Liver (tissue), 3 donors: ENCODE results near the gene GM2A.

Source experiments
- ATF3 ChIP-seq: IDR thresholded peaks from 2 replicates; pipeline ENCODE4 v1.6.1; 2016; ENCODE audit warnings: antibody characterized with exemption
- CTCF ChIP-seq: fragments of 150-350 bp; IDR thresholded peaks from 2 replicates; pipeline ENCODE4 v1.5.1; 2017; ENCODE audit warnings: improper control_type of control experiment, low read depth, low read length; ENCODE audit not compliant: missing input control
- EGR1 ChIP-seq, 2 donors: IDR thresholded peaks; 2 replicates each; pipeline ENCODE4 v1.6.1; 2016 to 2018; ENCODE audit warnings: antibody characterized with exemption in 2 of 2, low read depth in 2 of 2
- GABPA ChIP-seq, 2 donors: IDR thresholded peaks in 1 of 2; conservative IDR thresholded peaks in 1 of 2; 2 replicates each; pipeline ENCODE4 v1.6.1; 2016; ENCODE audit warnings: antibody characterized with exemption in 2 of 2, mild to moderate bottlenecking in 1 of 2, moderate library complexity in 1 of 2
- MAX ChIP-seq: IDR thresholded peaks from 2 replicates; pipeline ENCODE4 v1.6.1; 2016; ENCODE audit warnings: antibody characterized with exemption
- RAD21 ChIP-seq, 2 donors: IDR thresholded peaks; 2 replicates each; pipeline ENCODE4 v1.6.1; 2016; ENCODE audit warnings: antibody characterized with exemption in 2 of 2, mild to moderate bottlenecking in 2 of 2
- RXRA ChIP-seq, 2 donors: IDR thresholded peaks; 2 replicates each; pipeline ENCODE4 v1.6.1; 2017 to 2018; ENCODE audit warnings: antibody characterized with exemption in 2 of 2, mild to moderate bottlenecking in 1 of 2
- TAF1 ChIP-seq: conservative IDR thresholded peaks from 2 replicates; pipeline ENCODE4 v1.6.1; 2016; ENCODE audit warnings: antibody characterized with exemption, mild to moderate bottlenecking
- ZBTB33 ChIP-seq: IDR thresholded peaks from 2 replicates; pipeline ENCODE4 v1.6.1; 2016; ENCODE audit warnings: antibody characterized with exemption
- donor health status: healthy.
- donor health status: healthy.

- TF ChIP-seq CTCF (no peak), RXRA (IDR thresholded peaks at IDR 0.05) (no peak), ZBTB33 (no peak), ATF3 (no peak), TAF1 (no peak), MAX (no peak), GABPA (IDR thresholded peaks at IDR 0.05 in 1 of 2, conservative IDR thresholded peaks at IDR 0.05 in 1 of 2) (no peak), EGR1 (IDR thresholded peaks at IDR 0.05; ENCODE audit: low read depth in 2 of 2) (no peak), RAD21 (IDR thresholded peaks at IDR 0.05) (peak in 1 of 2 donors; percentile 37)
Observed at GRCh38 chr5:151250346-151251000, 2.5 kb upstream of the GM2A start.
